Heart left ventricle (tissue), 13 donors: ENCODE results near the gene VPS54.

ENCODE experiments used
- CTCF ChIP-seq, 12 donors: fragments of 200-600 bp; sonication (generic) in 4 of 12; IDR thresholded peaks; one replicate each; pipeline versions ENCODE4 v1.5.0 to v1.8.0; 2018 to 2022; ENCODE audit warnings: antibody characterized with exemption in 12 of 12, mild to moderate bottlenecking in 5 of 12
- POLR2A ChIP-seq, 2 donors: fragments of 450-650 bp; IDR thresholded peaks; one replicate each; pipeline ENCODE4 v1.6.1; 2017; ENCODE audit warnings: antibody characterized with exemption in 2 of 2, mild to moderate bottlenecking in 2 of 2, moderate library complexity in 2 of 2
- donor health status: ischemic (EF 13 %, LVEDD 7.1; RV severe dilation, severe dysfunction).
- donor health status: DM: no; HTN: yes; CAD: no.
- donor health status: DM: no; HTN: no; CAD: no.
- donor health status: ischemic (EF 25% LVEDD 6.9; RV normal size, moderate dysfunction).
- donor health status: ischemic (EF 25% LVEDD 5.7; RV mildly dilated, moderate dysfunction).
- donor health status: ischemic (EF 35%, LVEDD 5.7; RV mildly dilated, moderate dysfunction).
- donor health status: nonischemic (EF 11% LVEDD 7.7; RV severe dilation, severe dysfunction).
- donor health status: DM: yes; HTN: yes; CAD: no.
- donor health status: PGD.
- donor health status: ischemic (EF 29% LVEDD 5.4; RV normal size, mild dysfunction).
- donor health status: nonischemic (EF 23%, LVEDD 6.1; RV moderate dilation, normal function).

GRCh38 chr2:63846487-63846886 is 172.7 kb downstream of the VPS54 start:
- TF ChIP-seq CTCF (IDR thresholded peaks at IDR 0.05) (no peak), POLR2A (IDR thresholded peaks at IDR 0.05) (no peak)
